GM21381 (cell line): ENCODE results near the gene ANO1.

Experiments
- ATAC-seq: cut with Tn5 transposase; IDR thresholded peaks from one replicate; pipeline ENCODE4 v1.9.1; 2021; ENCODE audit warnings: mild to moderate bottlenecking, moderate library complexity; ENCODE audit not compliant: unreplicated experiment

The ANO1 gene

DNA sequence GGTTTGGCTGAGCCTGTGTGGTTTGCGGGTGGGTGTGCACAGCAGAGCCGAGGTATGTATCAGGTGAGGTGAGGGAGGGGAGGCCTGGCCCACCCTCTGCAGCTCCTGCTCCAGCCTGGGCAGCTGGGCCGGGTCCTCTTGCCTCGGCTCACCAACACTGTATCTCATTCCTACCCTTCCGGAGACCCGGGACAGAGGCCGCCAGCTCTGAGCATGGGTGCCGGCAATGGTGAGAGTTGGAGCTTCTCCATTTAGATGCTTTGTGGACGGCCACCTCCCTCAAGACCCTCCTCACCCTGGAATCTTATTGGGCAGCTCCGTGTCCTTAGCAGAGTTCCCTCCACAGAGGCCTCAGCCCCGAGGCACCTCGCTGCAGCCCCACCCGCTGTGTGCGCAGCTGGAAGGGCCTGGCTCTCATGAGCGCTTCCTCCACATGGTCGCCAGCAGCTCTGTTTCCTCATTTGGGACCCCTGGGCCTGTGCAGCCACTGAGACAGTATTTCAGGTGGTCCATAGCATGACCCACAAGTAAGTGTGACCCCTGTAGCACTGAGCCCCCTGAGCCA lies 55.7 kb downstream of the ANO1 start:
- ATAC-seq, result no peak

DNA sequence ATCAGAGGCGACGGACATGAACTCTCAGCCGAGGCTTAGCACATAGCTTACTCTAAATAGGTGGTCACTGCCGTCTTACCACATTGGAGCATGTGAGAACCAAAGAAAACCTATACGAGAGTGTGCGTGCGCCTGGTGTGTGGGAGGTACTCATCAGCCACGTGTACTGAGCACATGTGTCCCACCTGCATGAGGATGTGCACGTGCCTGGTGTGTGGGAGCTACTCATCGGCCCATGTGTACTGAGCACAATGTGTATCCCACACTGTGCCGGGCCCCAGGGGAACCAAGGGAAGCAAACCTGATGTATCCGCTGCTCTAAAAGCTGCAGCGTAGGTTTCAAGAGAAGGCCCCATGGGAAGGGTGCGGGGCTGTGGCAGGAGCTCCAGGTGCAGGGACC lies 56.4 kb downstream of the ANO1 start:
- ATAC-seq, result no peak

DNA sequence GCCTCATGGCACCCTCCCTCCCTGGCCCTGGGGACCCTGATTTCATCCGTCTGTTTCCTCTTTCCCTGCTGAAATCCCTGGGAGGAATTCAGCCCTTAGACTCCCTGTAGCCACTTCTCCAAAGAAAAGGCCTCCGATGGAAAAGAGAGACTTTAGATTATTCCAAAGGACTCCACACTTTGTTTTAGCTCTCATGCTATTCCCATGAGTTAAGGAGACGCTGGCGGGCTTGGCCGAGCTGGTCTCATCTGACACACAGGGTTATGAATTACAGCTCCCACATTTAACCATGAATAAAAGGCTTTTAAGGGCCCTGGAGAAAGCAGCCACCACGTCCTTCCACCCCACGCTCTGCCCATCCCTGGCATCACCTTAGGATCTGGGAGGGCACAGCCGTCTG lies 57.0 kb downstream of the ANO1 start:
- no peak for ATAC-seq

DNA sequence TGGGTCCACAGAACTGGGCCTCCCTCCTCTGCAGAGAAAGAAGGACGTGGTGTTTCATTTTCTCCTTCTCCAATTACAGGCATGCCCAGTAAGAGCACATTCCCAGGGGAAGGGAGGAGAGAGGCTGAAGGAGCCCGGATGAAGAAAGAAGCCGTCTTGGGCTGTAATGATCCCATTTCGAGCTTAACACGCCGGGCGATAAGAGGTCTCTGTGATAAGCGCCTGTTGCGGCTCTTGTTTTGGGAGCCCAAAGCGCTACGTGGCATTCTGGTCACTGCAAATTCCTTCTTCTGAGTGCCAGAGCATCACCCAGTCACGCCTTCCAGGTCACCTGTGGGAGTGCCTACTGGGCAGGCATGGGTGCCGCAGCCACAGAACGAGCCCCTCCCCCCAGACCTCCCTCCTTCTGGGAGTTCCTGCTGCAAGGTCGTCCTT lies 57.5 kb downstream of the ANO1 start:
- no peak for ATAC-seq

DNA sequence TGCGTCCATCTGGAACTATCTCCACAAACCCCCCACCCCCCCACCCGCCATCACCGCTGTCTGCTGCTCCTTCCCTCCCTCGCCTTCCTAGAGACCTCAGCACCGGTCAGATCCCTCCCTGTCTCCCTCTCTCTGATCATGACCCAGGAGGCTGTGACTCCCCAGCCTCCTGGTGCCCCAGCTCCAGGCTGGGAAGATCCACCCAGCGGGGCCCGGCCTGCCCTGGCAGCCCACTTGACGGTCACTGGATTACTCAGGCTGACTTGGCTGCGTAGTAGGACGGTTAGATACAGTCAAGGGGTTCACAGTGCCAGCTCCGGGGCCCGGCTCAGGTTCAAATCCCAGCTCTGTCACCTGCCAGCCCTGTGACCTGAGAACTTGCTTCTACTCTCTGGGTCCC lies 59.3 kb downstream of the ANO1 start:
- ATAC-seq, result no peak

DNA sequence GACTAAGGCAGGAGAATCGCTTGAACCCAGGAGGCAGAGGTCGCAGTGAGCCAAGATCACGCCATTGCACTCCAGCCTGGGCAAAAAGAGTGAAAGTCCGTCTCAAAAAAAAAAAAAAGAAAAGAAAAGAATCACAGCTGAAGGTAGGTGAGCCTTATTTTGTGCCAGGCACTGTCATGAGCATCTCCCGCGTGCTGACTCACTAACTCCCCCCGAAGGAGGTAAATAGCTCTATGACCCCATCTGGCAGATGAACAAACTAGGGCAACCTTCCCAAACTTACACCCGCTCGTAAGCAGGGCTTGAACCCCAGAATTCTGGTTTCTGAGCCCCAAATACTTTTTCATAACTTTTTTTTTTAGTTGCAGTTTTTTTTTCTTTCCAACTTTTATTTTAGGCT lies 60.3 kb downstream of the ANO1 start:
- ATAC-seq, result no peak

DNA sequence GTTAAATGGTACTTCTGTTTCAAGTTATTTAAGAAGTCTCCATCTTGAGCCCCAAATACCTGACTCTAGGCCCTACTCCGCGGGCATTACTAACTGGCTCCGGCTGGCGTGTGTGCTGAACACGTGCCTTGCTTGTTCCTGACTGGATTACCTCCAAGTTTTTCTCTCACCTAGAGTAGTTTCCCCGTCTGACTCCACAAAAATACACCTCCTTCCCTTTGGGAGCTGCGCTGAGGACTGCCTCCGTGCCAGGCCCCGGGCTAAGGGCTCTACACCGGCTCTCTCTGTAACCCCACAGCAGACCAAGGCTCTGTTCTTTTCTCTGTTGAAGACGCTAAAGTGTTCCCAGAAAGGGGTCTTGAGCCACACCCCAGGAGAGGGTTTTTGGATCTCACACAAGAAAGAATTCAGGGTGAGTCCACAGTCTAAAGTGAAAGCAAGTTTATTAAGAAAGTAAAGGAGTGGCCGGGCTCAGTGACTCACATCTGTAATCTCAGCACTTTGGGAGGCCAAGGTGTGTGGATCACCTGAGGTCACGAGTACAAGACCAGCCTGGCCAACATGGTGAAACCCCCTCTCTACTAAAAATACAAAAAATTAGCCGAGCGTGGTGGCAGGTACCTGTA lies 61.8 kb downstream of the ANO1 start:
- no peak for ATAC-seq

DNA sequence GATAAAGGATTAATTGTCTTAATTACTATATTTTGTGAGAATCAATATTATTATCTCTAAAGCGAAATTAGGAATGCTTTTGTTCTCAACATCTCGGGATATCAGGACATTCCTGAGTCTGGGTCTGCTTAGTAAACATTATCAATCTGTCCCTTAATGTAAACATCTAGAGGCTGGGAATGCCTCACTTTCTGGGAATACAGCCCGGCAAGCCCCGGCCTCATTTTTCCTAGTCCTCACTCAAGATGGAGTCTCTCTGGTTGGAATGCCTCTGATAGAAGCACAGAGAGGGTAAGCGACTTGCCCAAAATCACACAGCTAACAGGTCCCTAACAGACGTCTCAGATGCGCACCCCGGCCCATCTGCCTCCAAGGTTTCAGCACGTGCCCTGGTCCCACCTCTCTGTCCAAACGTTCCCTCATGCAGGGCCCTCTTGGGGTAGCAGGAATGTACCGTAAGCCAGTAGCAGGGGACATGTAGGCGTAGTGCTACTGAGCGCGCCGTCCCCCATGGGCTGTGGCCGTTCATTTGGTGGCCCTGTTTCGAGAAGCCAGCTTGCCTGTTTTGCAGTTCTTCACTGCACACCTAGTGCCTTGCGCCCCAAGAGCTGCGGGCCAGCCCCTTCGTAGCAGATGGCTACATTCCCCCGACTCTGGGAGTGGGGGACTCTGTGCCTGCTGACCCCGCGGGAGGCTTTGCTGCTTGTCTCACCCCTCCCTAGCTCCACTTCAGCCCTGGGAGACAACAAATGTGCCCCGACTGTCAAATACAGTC lies 62.8 kb downstream of the ANO1 start:
- ATAC-seq, result no peak

DNA sequence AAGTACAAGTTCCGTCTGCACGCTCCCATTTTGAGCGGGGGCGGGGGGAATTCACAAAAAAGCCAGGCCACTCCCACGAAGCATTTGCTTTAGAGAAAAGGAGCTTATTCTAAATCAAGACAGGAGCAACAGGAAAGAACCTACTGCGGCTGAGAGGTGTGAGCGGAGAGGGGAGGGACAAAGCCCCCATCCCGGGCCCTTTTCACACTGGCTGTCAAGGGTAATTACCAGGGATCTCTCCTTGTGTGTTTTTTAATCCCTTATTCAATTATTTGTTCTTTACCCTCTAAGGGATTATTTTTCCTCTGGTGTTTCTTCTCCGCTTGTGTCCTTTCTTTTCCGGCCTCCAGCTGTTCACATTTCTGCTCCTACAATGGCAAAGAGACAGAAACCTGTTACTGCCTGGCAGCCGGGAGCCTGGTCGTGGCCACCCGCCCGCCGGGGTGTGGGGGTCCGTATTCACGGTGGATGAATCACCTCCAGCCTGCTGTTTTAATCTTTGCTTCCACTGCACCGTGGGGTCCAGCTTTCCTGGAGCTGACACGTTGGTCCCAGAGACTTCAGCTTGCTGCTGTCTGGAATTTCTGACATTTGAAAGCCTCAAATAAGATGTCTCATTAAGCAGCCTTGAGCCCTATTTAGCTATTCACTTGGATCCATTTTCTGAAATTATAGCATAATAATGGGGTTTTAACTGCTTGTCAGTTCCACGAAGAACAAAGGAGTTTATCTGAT lies 63.5 kb downstream of the ANO1 start:
- no peak for ATAC-seq

DNA sequence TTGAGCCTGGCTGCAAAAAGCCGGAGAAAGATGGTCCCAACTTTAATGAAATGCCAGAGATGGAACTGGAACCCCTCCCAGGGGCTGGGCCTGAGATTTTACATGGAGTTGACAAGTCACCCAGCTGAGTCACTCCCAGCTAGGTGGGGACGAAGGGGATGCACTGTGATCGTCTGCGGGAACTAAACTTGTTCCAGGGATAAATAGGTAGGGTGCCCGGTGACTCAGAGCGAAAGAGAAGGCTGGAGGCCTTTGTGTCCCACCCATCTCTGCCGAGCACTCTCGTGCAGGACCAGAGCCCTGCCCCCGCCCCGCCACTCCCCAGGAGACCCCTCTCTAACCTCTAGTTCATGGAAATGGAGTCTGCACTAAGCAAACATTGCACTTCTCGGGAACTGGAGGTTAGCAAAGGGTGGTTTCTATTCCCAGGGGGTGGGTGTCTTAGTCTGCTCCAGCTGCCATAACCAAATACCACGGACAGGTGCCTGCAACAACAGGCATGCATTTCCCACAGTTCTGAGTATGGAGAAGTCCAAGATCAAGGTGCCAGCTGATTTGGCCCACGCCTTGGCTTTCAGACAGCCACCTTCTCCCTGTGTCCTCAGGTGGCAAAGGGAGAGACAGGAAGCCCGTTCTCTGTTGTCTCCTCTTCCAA lies 64.2 kb downstream of the ANO1 start:
- ATAC-seq, result no peak

DNA sequence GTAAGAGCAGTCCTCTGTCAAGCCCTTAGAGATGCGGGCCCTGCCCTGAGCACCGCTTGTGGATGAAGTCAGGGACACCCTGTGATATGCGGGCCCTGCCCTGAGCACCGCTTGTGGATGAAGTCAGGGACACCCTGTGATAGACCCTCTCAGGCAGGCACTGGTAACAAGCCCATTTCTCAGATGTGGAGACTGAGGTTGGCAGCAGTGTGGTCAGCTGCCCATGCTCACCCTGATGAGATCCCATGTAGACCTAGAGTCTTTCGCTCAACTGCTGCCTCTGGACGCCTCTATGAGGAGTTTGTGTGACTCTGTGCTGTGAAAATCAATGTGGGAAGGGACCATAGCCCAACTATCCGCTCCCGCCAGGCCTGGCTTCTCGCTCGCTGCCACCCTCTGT lies 66.1 kb downstream of the ANO1 start:
- no peak for ATAC-seq

DNA sequence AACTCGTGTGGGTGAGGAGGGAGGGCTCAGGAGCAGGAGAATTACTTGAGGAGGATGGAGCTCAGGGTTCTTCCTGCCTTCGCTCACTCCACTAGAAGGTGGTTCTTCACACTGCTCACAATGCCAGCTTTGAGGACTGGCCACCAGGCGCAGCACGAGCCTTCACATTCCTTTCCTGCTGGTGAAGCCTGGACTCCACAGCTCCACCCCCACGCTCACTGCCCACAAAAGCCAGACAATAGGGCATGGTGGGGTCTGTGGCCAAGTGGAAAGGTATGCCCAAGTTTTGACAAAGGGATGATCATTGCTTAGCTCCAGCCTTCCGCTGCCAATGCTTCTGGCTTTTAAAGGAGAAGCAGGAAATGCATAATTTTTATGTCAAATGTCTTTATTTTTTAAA lies 67.0 kb downstream of the ANO1 start:
- ATAC-seq, result no peak

DNA sequence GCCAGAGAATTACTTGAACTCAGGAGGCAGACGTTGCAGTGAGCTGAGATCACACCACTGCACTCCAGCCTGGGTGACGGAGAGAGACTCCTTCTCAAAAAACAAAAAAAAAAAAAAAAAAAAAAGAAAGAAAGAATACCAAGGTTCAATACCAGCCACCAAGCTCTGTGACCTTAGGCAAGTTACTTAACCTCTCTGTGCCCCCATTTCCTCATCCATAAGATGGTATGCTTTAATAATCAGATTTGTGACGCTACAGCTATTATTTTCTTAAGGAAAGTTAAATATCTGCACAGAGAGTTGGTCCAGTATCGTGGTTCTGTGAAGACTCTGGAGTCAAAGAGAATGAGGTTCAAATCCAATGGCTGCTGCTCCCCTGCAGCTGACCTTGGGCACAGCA lies 67.7 kb downstream of the ANO1 start:
- no peak for ATAC-seq

DNA sequence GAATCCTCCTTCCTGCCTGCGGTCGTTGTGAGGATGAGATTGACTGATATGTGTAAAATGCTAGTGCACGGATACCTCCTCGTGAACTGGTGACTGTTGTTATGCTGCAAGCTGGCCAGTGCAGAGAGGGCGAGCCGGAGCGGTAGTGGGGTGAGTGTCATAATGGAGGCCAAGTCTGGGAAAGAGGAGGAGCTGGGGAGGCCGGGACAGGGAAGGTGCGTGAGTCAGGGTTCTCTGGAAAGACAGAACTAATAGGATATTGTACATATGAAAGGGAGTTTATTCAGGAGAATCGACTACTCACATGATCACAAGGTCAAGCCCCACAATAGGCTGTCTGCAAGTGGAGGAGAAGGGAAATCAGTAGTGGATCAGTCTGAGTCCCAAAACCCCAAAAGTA lies 68.2 kb downstream of the ANO1 start:
- ATAC-seq, result no peak

DNA sequence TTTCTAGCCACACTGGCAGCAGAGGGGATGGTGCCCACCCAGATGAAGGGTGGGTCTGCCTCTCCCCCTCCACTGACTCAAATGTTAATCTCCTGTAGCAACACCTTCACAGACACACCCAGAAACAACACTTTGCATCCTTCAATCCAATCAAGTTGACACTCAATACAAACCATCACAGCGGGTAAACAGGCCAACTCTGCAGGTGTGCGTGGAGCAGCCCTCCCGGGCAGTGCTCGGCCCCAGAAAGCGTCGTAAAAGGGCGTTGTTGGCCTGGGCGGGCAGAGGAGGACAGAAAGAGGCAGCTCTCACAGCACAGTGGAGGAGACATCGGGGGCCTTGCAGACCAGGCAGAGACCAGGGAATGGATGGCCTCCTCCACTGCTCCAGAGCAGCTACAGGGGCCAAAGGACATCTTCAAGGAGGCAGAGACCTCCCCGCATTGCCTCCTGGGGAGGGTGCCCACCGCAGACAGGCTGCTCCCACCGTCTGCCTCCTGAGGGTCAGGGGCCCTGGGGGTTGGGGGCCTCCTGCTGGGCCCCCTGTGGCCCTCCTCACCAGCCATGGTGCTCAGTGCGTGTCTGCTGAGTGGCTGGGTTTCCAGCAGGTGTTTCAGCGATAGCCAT lies 68.9 kb downstream of the ANO1 start:
- ATAC-seq, result no peak

DNA sequence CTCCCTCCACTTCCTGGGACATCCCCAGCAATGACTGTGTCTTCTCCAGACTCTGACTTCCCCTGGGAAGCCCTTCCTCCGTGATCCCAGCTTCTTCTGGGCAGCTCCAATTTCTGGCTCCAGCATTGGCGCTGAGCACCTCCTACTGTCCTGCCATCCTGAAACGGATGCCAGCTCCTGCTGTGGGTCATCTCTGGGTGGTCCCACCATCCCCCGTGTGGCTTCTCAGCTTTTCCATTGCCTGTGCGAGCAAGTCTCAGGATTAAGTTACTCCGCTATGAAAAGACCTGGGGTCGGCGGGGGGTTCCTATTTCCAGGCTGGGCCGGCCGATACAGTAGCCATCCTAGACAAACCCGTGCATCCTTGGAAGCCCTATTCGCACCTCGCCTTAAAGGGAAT lies 69.6 kb downstream of the ANO1 start:
- no peak for ATAC-seq

DNA sequence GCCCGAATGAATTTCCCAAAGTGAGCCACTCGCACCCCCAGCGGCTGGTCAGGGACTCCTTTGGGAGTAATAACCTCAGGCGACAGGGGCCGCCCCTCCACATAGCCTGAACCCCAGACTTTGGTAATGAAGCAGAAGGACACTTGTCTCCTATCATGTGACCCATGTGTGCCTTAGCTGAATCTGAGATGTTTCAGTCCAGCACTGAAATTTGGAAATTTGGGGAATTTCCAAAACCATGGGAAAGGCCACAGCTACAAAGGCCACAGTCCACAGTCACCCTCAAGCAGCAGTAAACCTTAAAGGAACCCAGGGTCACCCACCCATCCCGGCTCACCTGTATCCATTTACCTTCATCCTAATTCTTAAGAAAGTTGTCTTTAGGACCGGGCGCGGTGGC lies 73.6 kb downstream of the ANO1 start:
- no peak for ATAC-seq

DNA sequence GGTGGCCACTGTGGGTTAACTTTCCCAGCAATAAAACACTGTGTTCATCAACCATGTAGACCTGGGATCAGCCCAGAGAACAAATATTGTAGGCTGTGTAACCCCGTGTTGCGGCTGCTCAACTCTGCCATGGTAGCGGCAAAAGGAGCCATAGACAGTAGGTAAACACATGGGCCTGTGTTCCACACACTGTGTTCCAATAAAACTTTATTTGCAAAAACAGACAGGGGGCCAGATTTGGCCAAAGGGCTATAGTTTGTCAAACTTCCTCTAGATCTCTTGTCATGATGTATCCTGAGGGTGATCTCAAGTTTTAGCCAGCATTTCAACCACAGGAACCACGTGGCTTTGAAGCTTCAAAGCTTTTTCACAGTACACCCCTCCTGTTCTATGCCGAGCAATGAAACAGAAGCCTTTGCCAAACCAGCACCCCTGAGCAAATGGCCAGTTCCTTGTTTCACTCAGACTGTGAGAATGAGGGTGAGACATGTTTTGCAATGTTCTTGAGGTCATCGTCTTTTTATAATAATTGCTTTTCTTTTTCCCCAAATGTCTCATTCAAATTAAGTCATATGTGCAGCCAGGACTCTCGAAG lies 75.1 kb downstream of the ANO1 start:
- no peak for ATAC-seq

DNA sequence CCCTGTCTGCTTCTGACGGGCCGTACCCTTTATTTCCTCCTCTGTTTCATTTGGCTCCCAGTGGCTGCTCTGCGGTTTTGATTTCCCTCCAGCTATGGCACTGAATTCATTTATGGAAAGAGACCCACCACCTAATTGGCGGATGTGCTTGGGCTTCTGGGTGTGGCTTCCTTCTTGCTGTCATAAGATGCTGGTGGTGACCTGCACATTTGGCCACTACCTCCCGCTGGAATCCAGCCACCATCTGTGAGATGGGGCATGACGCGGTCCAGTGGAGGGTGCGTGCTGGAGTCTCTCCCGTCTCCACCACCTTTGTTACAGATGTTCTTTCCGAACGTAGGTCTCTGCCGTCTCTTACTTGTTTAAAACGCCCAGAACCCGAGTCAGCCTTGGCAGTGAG lies 77.3 kb downstream of the ANO1 start:
- ATAC-seq, result no peak

DNA sequence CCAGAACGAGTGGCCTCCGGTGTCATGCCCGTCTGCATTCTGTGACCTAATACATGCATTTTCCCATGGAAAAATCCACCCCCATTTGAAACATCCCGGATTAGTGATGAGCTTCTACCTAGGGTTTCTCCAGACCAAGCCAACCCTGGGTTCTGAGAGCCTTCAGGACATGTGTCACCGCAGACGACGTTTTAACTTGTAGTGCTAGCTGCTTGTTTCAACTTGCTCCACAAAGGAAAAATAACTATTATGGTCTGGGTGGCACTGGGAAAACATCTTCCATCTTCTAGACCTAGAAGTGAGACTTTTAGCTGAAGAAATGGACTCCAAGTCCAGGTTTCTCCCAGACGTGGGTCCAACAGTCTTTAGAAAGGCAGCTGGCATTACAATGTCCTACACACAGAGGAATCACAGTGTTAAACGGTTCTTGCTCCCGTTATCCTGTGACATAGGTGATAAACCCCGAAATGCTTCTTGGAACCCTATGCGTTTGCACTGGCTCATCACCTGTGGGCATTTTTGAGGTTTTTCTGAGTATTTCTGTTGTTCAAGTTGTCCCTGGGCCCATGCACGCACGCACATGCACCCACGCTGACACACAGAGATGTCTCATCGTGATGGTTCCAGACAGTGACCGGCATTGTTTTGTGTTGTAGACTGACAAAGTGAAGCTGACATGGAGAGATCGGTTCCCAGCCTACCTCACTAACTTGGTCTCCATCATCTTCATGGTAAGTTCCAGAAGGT lies 78.3 kb downstream of the ANO1 start:
- no peak for ATAC-seq
